ENCODE results near the gene ZCCHC24.

The ZCCHC24 gene

DNA sequence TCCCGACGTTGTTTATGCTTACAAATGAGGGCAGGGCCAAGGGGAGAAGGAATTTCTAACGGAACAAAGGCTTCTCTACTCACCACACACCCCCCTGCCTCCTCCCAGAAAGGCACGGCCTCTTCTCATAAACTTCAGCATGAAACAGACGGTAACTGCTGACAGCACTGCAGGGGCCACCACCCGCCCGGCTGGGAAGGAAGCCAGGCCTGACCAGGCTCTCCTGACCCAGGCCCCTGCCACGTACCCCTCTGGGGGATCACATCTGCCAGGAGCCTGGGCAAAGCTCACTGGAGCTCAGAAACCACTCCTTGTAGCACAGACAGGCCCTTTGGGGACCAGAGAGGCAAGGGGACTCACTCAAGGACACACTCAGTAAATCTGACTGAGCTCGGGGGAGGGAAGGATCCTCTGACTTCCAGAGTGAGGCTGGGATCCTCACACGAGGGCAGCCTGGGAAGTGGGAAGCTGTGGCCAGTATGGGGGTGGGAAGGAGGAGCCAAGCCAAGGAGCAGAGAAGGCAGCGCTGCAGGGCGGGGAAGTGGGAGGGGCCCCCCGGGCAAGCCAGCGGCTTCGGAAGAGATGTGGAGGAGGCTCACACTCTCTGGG is 46.1 kb downstream of the ZCCHC24 start:
- no peak overlapping the region for H3K27ac Mint-ChIP-seq

DNA sequence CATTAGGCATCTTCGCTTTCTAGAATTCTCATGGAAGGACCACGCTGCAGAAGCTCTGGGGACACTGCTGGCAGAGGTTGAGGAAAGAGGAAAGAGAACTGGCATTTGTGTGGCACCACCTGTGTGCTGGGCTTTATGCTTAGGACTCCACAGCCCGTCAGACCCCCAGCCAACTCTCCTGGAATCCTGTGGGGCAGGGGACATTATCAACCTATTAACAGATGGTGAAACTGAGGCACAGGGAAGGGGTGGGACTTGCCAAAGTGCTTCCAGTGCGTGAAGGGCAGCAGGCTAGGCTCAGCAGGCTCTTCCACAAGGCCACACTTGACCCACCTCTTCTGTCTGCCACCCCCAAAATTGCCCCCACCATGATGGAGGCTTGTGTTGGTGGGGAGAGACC is 46.8 kb downstream of the ZCCHC24 start:
- H3K4me3 Mint-ChIP-seq = no peak overlapping the region

More for the DNA sequence above, 46.1 kb downstream of the ZCCHC24 start:
- Mint-ChIP-seq H3K4me1 (ENCODE audit: low read depth) (no peaks in the 10 kb centered on the region), H3K4me3 (no peak overlapping the region), H3K27me3 (no peaks in the 10 kb centered on the region), H3K9me3 (no peaks in the 10 kb centered on the region), H3K36me3 (ENCODE audit: low read depth) (no peaks in the 10 kb centered on the region)

DNA sequence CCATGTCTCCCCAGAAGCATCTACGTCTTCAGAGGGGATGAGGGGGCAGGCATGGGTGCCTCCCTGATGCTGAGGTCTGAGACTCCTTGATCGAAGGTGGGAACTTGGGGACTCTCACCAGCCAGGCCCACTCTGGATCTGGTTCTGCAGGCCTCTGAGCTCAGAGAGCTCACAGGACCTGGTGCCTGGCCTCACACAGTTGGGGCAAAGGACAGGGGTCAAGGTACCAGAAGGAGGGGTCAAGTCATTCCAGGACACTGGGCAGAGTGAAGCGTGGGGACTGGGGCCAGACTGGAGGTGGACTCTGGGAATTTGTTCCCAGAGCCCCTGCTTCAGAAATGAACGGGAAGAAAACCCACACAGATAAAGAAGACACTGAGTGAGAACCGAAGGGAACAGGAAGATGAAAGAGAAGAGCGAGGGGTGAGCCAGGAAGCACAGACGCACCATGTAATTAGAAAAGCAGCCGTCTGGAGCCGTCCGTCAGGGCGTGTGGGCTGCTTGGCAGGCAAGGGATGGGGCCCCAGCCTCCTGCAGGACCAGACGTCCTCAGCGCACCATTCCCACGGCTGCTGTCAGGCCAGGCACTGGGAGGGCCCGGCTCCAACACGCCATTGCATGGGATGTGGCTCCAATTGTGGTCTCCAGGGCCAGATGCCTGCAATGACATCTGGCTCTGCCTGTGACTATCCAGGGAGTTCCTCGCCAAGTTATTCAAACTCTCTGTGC is 47.7 kb downstream of the ZCCHC24 start:
- H3K27ac Mint-ChIP-seq = no peak overlapping the region
- no peaks in the 10 kb centered on the region for H3K4me1 Mint-ChIP-seq (ENCODE audit: low read depth)
- no peaks in the 10 kb centered on the region for H3K36me3 Mint-ChIP-seq (ENCODE audit: low read depth)
- H3K4me3 Mint-ChIP-seq = no peak overlapping the region
- no peaks in the 10 kb centered on the region for H3K27me3 Mint-ChIP-seq
- H3K9me3 Mint-ChIP-seq = no peaks in the 10 kb centered on the region

More for the DNA sequence above, 46.8 kb downstream of the ZCCHC24 start:
- H3K27ac Mint-ChIP-seq = no peak overlapping the region
- no peaks in the 10 kb centered on the region for H3K4me1 Mint-ChIP-seq (ENCODE audit: low read depth)
- no peaks in the 10 kb centered on the region for H3K9me3 Mint-ChIP-seq
- no peaks in the 10 kb centered on the region for H3K27me3 Mint-ChIP-seq
- no peaks in the 10 kb centered on the region for H3K36me3 Mint-ChIP-seq (ENCODE audit: low read depth)

DNA sequence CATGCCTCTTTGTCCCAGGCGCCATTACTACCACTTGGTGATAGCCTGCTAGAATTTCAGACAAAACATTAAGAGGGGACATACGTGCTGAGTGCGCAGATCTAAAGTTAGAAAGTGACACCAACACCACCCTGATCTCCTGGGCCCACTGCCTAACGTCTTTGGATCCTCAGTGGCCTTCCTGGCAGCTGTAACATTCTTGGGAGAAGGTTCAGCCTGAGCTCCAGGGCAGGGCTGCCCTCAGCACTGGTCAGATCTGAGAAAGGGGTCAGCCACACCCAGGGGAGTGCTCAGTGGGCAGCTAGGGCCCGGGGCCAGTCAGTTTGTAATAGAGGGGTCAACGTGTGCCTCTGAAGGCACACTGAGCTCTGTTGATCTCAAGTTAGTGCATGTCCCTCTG is 48.4 kb downstream of the ZCCHC24 start:
- H3K4me1 Mint-ChIP-seq (ENCODE audit: low read depth) = no peaks in the 10 kb centered on the region
- no peaks in the 10 kb centered on the region for H3K36me3 Mint-ChIP-seq (ENCODE audit: low read depth)
- H3K4me3 Mint-ChIP-seq = no peak overlapping the region
- no peak overlapping the region for H3K27ac Mint-ChIP-seq
- H3K27me3 Mint-ChIP-seq = no peaks in the 10 kb centered on the region
- no peaks in the 10 kb centered on the region for H3K9me3 Mint-ChIP-seq

GRCh38 chr10:79396520-79396919 is 48.9 kb downstream of the ZCCHC24 start:
- Mint-ChIP-seq H3K27ac (no peak overlapping the region), H3K4me3 (no peak overlapping the region), H3K36me3 (ENCODE audit: low read depth) (no peaks in the 10 kb centered on the region), H3K4me1 (ENCODE audit: low read depth) (no peaks in the 10 kb centered on the region), H3K27me3 (no peaks in the 10 kb centered on the region), H3K9me3 (no peaks in the 10 kb centered on the region)

DNA sequence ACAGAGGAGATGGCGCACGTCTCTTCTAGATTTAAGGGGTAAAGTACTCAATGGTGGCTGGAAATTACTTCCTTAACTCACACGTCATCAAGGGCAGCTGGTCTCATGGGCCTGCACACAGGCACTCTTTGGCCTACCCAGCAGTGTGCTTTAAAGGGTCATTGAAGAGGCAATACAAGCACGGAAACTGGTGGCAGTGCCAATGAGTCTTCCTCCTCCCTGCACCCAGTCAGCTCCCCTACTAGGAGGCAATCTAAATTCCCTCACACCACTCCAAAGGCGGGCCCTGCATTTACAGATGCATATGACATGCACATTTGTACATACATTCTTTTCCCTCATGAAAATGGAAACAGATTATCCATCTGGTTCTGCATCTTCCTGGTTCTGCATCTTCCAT is 50.8 kb downstream of the ZCCHC24 start:
- H3K4me1 Mint-ChIP-seq (ENCODE audit: low read depth) = no peaks in the 10 kb centered on the region
- no peaks in the 10 kb centered on the region for H3K9me3 Mint-ChIP-seq
- no peak overlapping the region for H3K27ac Mint-ChIP-seq

GRCh38 chr10:79393924-79394610 is 51.4 kb downstream of the ZCCHC24 start:
- no peaks in the 10 kb centered on the region for H3K36me3 Mint-ChIP-seq (ENCODE audit: low read depth)
- no peaks in the 10 kb centered on the region for H3K27me3 Mint-ChIP-seq
- H3K27ac Mint-ChIP-seq = no peak overlapping the region
- H3K9me3 Mint-ChIP-seq = no peaks in the 10 kb centered on the region
- no peak overlapping the region for H3K4me3 Mint-ChIP-seq
- no peaks in the 10 kb centered on the region for H3K4me1 Mint-ChIP-seq (ENCODE audit: low read depth)

More for the DNA sequence above, 50.8 kb downstream of the ZCCHC24 start:
- no peaks in the 10 kb centered on the region for H3K36me3 Mint-ChIP-seq (ENCODE audit: low read depth)
- H3K27me3 Mint-ChIP-seq = no peaks in the 10 kb centered on the region
- no peak overlapping the region for H3K4me3 Mint-ChIP-seq

DNA sequence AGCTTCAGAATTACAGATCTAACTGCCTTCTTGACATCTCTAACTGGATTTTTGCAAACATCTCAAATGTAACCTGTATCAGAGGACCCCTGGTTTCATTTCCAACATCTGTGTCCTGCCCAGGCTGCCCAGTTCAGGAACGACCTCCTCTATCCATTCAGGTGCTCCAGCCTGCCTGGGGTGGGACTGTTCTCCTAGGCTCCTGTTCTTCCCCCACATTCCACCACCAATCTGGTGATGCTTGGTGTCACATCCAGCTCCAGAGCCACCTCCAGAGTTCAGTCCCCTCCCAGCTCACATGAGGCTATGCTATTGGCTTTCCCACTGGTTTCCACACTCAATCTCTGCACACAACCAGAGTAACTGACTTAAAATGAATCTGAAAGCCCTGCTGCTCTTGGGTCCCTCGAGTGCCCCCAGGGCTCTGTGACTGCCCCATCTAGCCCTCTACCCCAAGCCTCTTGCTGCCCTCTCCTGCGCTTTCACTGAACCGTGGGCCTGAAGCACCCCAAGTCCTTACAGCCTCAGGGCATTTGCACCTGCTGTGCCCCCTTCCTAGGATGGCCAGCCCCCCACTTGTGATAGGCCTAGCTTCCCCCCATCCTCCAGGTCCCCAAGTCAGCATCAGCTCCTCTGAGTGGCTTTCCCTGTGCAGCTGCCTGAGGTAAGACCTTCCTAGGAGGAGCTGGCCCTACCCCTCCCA is 52.1 kb downstream of the ZCCHC24 start:
- Mint-ChIP-seq H3K36me3 (ENCODE audit: low read depth) (no peaks in the 10 kb centered on the region), H3K27ac (no peak overlapping the region), H3K4me3 (no peak overlapping the region), H3K4me1 (ENCODE audit: low read depth) (no peaks in the 10 kb centered on the region), H3K27me3 (no peaks in the 10 kb centered on the region), H3K9me3 (no peaks in the 10 kb centered on the region)

GRCh38 chr10:79392506-79393176 is 52.8 kb downstream of the ZCCHC24 start:
- Mint-ChIP-seq H3K9me3 (no peaks in the 10 kb centered on the region), H3K4me1 (ENCODE audit: low read depth) (no peaks in the 10 kb centered on the region), H3K4me3 (no peak overlapping the region), H3K36me3 (ENCODE audit: low read depth) (no peaks in the 10 kb centered on the region), H3K27ac (no peak overlapping the region), H3K27me3 (no peaks in the 10 kb centered on the region)

- H3K9me3 Mint-ChIP-seq = no peaks in the 10 kb centered on the region
- H3K27ac Mint-ChIP-seq = no peak overlapping the region
- H3K4me3 Mint-ChIP-seq = no peak overlapping the region
- H3K36me3 Mint-ChIP-seq (ENCODE audit: low read depth) = no peaks in the 10 kb centered on the region
- no peaks in the 10 kb centered on the region for H3K4me1 Mint-ChIP-seq (ENCODE audit: low read depth)
- no peaks in the 10 kb centered on the region for H3K27me3 Mint-ChIP-seq
These were observed 53.4 kb downstream of the ZCCHC24 start for GRCh38 chr10:79392020-79392398.

DNA sequence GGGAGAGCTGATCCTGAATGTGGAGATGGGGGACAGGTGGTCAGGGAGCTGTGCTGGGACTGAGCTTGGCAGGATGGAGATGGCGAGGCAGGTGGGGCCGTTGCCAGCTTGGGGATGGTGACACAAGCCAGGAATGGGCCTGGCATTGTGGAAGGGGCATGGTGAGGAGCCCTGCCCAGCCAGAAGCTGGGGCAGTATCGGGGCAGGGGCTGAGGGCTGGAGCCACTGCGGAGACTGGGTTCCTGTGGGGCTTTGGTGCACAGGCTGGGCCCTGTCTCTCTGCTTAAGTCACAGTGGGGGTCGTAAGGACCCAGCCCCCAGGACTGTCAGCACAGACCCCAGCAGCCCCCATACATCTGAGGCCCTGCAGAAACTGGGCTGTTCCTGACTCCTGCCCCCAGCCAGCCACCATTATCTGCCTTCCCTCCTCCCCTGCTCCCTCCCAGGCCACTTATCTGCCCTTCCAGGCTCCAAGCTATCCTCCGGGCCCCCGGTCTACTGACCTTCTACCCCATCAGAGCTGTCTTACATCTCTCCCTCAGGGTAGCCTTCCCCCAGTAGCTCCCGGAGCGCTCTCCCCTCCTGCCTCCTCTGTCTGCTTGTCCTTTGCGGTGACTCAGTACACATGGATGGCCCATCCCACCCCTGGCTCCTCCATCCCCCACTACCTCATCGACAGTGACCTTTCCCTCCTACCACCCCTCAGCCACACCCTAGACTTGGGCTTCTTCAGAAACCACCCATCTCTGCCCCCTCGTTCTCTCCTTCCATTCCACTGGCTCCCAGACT is 54.0 kb downstream of the ZCCHC24 start:
- Mint-ChIP-seq H3K4me1 (ENCODE audit: low read depth) (no peaks in the 10 kb centered on the region), H3K27me3 (no peaks in the 10 kb centered on the region), H3K9me3 (no peaks in the 10 kb centered on the region), H3K27ac (no peak overlapping the region), H3K4me3 (no peak overlapping the region), H3K36me3 (ENCODE audit: low read depth) (no peaks in the 10 kb centered on the region)

DNA sequence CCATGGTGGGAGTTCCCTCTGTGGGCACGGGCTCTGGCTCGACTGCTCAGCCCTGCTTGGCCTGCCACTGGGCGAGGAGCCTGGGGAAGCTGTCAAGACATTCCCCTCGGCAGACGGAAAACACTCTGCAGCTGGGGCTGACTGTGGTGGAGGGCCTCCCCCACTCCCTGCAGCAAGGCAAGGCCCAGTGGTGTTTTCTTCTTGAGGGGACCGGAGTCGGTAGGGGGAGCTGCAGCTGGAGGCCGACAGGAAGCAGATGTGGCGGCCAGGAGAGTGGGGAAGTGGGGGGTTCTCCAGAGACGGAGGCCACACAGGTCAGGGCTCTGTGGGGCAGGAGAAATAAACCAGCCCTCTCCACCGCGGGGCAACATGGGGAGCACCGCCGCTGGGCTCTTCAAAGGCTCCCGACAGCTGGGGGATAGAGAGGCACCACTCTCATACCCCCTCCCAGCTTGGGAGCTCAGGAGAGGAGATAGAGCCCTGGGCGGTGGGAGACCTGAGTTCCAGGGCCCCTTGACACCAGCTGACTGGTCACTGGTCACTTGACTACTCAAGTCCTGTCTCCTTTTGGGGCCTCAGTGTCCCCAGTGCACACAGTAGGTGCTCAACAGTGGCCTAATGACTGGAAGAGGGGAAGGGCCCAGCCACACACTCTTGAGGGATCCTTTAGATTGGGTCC is 54.7 kb downstream of the ZCCHC24 start:
- H3K27me3 Mint-ChIP-seq = no peaks in the 10 kb centered on the region
- H3K4me3 Mint-ChIP-seq = no peak overlapping the region
- H3K9me3 Mint-ChIP-seq = no peaks in the 10 kb centered on the region
- no peak overlapping the region for H3K27ac Mint-ChIP-seq
- no peaks in the 10 kb centered on the region for H3K4me1 Mint-ChIP-seq (ENCODE audit: low read depth)
- no peaks in the 10 kb centered on the region for H3K36me3 Mint-ChIP-seq (ENCODE audit: low read depth)

DNA sequence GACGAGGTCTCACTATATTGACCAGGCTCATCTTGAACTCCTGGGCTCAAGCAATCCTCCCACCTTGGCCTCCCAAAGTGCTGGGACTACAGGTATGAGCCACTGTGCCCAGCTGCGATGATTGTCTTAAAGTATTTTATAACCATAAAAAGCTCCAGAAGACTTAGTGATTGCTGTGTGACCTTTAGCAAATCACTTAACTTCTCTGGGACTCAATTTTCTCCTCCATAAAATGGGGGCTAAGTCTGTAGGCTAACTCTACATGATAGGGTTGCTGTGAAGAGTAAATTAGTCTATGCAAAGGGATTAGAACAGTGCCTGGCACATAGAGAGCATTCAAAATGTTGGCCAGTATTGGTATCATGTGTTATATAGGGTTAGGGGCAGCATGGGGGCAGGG is 55.4 kb downstream of the ZCCHC24 start:
- no peaks in the 10 kb centered on the region for H3K4me1 Mint-ChIP-seq (ENCODE audit: low read depth)
- H3K27ac Mint-ChIP-seq = no peak overlapping the region
- H3K36me3 Mint-ChIP-seq (ENCODE audit: low read depth) = no peaks in the 10 kb centered on the region
- no peak overlapping the region for H3K4me3 Mint-ChIP-seq
- H3K9me3 Mint-ChIP-seq = no peaks in the 10 kb centered on the region
- no peaks in the 10 kb centered on the region for H3K27me3 Mint-ChIP-seq

Data from stimulated activated naive CD8-positive, alpha-beta T cell treated with anti-CD3 and anti-CD28 coated beads, Interleukin-15, Interleukin-2, amounts not matched to agents 100 ng/mL and 50 ng/mL, for 24 hours (primary cell).